Pancreas (tissue), 10 donors: ENCODE data around the gene TLR8. TPM values are rescaled to one million over a fixed set of nuclear protein-coding genes. Genes with fewer than 3 reads are reported as not detected.

Source experiments
- ATAC-seq, 4 donors: fragments of 200-7000 bp; cut with Tn5 transposase; one replicate each; pipeline versions ENCODE4 v1.8.0 to v1.9.1; 2020; ENCODE audit warnings: mild to moderate bottlenecking in 4 of 4, moderate library complexity in 4 of 4
- DNase-seq, 6 donors: peaks; one replicate each; pipeline ENCODE4 v3.0.0-alpha.2; 2020
- FAIRE-seq: peaks from 2 replicates; lab custom pipeline; 2012; peaks lifted over from hg19 to GRCh38; lab: Jason Lieb, UNC
- H3K27ac ChIP-seq, 4 donors: fragments of 200-600 bp; sonication (generic); 1 replicate in 3 of 4; 2 replicates in 1 of 4; pipeline versions ENCODE4 v1.5.0 to v1.8.0; 2020
- H3K27me3 ChIP-seq, 4 donors: fragments of 200-600 bp; one replicate each; pipeline ENCODE4 v1.8.0; 2021
- H3K36me3 ChIP-seq, 3 donors: fragments of 200-600 bp; sonication (generic) in 1 of 3; one replicate each; pipeline versions ENCODE4 v1.5.0 to v1.8.0; 2020 to 2021
- H3K4me1 ChIP-seq, 3 donors: fragments of 200-600 bp; one replicate each; pipeline ENCODE4 v1.8.0; 2021
- H3K4me3 ChIP-seq, 4 donors: fragments of 200-600 bp; sonication (generic) in 2 of 4; one replicate each; pipeline versions ENCODE4 v1.5.0 to v1.8.0; 2020 to 2021
- H3K9me3 ChIP-seq, 4 donors: fragments of 200-600 bp; one replicate each; pipeline ENCODE4 v1.8.0; 2021
- CTCF ChIP-seq, 4 donors: fragments of 200-600 bp; sonication (generic) in 3 of 4; IDR thresholded peaks; one replicate each; pipeline versions ENCODE4 v1.5.0 to v1.8.0; 2021; ENCODE audit warnings: antibody characterized with exemption in 4 of 4
- WGBS, 2 donors: extraction: QIAGEN DNeasy Blood & Tissue Kit; methylation state at CpG; one replicate each; pipeline ENCODE4 v1.1.7; 2013; 5-methylcytosine and 5-hydroxymethylcytosine counted together
- intact Hi-C, 3 donors: fragments of 100-400 bp; cut with DNase I; formaldehyde crosslinking; loops; one replicate each; pipeline versions ENCODE4 v1.11.1 to v1.14.2; 2022
- polyA plus RNA-seq, 2 donors: library from polyadenylated mRNA; stranded (reverse); fragments of 200-250 nt; gene quantifications; one replicate each; pipeline ENCODE4 v1.2.3, GENCODE V29; 2013
- total RNA-seq, 6 donors: library from RNA; stranded (reverse); fragmentation: NEBNext Ultra II Directional in 4 of 6; extraction: Animal tissue kit (Norgen Biotek cat#: 25700) in 4 of 6; gene quantifications; one replicate each; pipeline versions ENCODE4 v1.2.1 to v1.2.4, GENCODE V29; 2021 to 2023
- donor health status: healthy with polysubstance abuse.
- donor health status: DM: no; HTN: no; CAD: no; lungs with moderate emphysema.
- donor health status: DM: no; HTN: no; CAD: no.
- donor health status: control.
- donor health status: control.
- donor health status: Bipolar disorder and iron deficiency.
- donor health status: DM: yes; HTN: yes; CAD: no.
- donor health status: DM: no; HTN: no; CAD: no.
- donor health status: DM: no; HTN: no; CAD: no.
- donor health status: DM: yes; HTN: yes; CAD: no.

The TLR8 gene
- total and polyA plus RNA-seq, 8 donors: 0.04 to 2.0 (median 0.07) TPM

GRCh38 chrX:12971282-12972003 lies 65.0 kb downstream of the TLR8 start:
- ATAC-seq (peak; percentile 51 to 60 (median 56)), FAIRE-seq (no peak), DNase-seq (peak; percentile 60 to 68 (median 65))
- peaks cover 0 to 8% (median 0%) of the 10 kb centered on the region in 3 donors for H3K4me1 ChIP-seq
- 19 to 38% methylated on average over 12 of the region's 12 CpGs for WGBS, 2 donors
- peaks cover 0 to 3% (median 0%) of the 10 kb centered on the region in 4 donors for H3K27me3 ChIP-seq
- peak overlapping the region in 2 of 4 donors; percentile 13 to 20 for H3K4me3 ChIP-seq
- intact Hi-C loops: no loop called here
- no peaks in the 10 kb centered on the region for H3K9me3 ChIP-seq
- no peak for TF ChIP-seq CTCF (IDR thresholded peaks at IDR 0.05)
- peak overlapping the region; percentile 63 to 96 (median 72) for H3K27ac ChIP-seq
- no peaks in the 10 kb centered on the region for H3K36me3 ChIP-seq

- ATAC-seq (no peak), FAIRE-seq (no peak), DNase-seq (no peak)
- no peak for TF ChIP-seq CTCF (IDR thresholded peaks at IDR 0.05)
- Histone ChIP-seq H3K27me3 (peaks cover 0 to 3% (median 0%) of the 10 kb centered on the region in 4 donors), H3K4me1 (peaks cover 0 to 9% (median 0%) of the 10 kb centered on the region in 3 donors), H3K27ac (peak overlapping the region; percentile 63 to 96 (median 72)), H3K36me3 (no peaks in the 10 kb centered on the region), H3K4me3 (peak overlapping the region in 1 of 4 donors; percentile 20), H3K9me3 (no peaks in the 10 kb centered on the region)
- intact Hi-C loops: no loop called here
- WGBS, 2 donors: 29 to 50% methylated on average over 6 of the region's 6 CpGs
Observed at GRCh38 chrX:12972243-12972642, 65.8 kb downstream of the TLR8 start.

Other genes with a start within 250 kb of the TLR8 start
- gene PRPS2, start 115.2 kb upstream of the TLR8 start, total RNA-seq: 10 to 100 TPM; 32.6 to 57.7 (median 42.6) TPM
- gene PRPS2, start 115.2 kb upstream of the TLR8 start, polyA plus RNA-seq: 10 to 100 TPM; 19.3 to 21.4 TPM
- gene TLR7, start 39.5 kb upstream of the TLR8 start, total RNA-seq: 1 to 10 TPM in 2 of 6 donors, under 1 TPM in 4; 0.05 to 5.1 (median 0.22) TPM
- gene TLR7, start 39.5 kb upstream of the TLR8 start, polyA plus RNA-seq: under 1 TPM; 0.08 to 0.09 TPM
- gene TMSB4X, start 68.5 kb downstream of the TLR8 start, total RNA-seq: 1,000 to 10,000 TPM in 2 of 6 donors, 100 to 1,000 TPM in 4; 460 to 1,697 (median 685) TPM
- gene TMSB4X, start 68.5 kb downstream of the TLR8 start, polyA plus RNA-seq: 1,000 to 10,000 TPM; 2,074 to 2,276 TPM
- gene FAM9C, start 138.0 kb downstream of the TLR8 start, total RNA-seq: not detected
- not detected for gene FAM9C, start 138.0 kb downstream of the TLR8 start, polyA plus RNA-seq